Measurements from ENCODE around the gene CCNI2.

Gene CCNI2, protein sequence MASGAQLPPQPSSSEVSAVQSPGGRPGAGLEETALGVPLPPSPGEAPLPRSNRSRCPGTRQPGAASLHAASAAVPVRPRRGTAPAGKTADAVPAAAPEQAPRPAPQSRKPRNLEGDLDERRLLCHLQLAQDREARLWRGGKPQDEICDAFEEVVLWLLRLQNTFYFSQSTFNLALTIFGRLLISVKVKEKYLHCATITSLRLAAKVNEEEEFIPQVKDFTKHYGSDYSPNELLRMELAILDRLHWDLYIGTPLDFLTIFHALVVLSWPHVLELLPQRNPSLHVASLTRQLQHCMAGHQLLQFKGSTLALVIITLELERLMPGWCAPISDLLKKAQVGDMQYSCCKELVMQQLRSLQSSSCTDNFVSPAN

DNA sequence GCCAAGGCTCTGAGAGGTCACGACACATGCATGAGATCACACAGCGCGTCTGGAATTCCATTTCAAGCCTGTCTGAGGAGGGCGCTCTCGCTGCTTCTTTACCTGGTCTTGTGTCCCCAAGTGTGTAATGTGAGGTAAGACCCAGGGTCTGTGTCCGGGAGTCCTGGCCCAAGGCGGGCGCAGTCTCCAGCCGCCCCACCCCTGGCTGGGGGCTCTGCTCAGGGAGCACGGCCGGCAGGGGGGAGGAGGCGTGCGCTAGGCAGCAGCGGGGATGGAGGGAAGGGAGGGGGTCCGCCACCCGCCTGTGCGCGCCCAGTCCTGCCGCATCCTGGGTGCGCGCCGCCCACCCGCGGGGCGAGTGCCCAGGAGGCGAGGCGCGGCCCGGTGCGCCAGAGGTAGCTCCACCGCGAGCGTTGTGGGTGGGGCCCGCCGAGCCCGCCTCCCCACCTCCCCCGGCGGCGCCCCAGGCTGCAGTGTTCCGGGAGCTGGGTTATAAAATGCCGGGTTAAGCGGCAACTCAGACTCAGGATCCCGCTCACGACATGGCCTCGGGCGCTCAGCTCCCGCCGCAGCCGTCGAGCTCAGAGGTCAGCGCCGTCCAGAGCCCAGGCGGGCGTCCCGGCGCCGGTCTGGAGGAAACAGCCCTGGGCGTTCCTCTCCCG, at the start of gene CCNI2:
Gene CCNI2, plus strand, starts transcription at position 473 of the 662 bp plus-strand sequence. Its CDS starts 70 bp downstream, at position 543.
- DNase-seq = peak; percentile 63

DNA sequence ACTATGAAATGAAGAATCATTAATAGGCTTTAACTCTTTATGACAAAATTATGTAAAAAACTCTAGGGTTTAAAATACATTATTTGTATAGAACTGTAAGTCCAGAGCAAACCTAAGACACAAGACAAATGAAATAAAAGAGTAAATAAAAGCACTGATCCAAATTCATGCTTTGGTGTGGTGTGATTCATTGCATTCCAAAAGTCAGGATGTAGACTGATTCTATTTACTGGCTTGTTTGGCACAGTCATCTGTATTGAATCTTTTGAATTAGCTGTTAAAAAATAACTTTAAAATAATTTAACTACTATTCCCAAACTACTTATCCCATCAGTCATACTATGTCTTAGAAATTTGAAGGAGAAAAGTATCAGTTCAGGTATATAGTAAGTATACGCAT, 42.4 kb upstream of the CCNI2 start:
- no peak for DNase-seq

DNA sequence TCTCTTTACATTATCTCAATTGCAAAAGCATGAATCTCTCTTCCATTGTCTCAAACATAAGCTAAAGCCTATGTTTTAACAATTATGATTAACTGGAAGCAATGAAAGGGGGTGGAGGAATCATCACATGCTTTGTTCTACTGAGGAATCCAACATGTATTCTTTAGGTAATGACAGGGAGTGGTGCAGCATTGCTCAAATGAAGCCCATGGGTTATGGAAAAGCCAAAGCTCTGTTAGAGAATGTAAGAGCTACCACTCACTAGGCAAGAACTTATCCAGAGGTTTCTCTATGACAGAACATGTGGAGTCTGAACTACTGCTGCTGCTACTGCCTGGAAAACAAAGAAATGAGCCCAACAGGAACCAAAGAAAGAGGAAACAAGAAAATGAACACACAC, 38.6 kb upstream of the CCNI2 start:
- DNase-seq = no peak

DNA sequence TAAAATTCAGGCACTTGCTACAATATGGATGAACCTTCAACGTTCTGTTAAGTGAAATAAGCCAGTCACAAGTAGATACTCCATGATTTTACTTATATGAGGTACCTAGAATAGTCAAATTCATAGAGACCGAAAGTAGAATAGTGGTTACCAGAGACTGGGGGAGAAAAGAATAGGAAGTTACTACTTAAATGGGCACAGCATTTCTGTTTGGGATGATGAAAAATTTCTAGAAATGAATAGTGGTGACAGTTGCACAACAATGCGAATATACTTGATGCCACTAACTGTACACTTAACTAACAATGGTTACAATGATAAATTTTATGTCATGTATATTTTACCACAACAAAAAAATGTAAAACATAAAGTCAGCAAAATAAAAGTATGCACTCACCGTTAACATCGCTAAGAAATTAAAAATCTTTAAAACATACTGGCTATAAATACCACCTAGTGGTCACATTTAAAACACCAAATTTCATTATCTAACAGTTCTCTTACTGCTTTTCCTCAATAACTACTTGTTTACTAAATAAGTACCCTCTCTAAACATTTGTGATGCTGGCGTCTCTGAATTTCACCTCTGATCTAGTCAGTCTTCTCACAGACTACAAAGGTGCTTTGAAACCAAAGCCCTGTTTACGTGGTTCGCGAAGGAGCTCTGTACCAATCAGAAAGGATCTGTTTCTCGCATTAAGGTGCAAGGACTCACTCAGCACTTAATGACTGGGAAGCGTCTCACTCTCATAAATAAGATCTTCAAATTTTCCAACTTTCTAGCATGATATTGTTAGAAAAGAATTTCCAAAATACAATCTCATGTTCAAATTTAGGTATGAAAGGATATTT, 32.5 kb upstream of the CCNI2 start:
- DNase-seq = no peak

DNA sequence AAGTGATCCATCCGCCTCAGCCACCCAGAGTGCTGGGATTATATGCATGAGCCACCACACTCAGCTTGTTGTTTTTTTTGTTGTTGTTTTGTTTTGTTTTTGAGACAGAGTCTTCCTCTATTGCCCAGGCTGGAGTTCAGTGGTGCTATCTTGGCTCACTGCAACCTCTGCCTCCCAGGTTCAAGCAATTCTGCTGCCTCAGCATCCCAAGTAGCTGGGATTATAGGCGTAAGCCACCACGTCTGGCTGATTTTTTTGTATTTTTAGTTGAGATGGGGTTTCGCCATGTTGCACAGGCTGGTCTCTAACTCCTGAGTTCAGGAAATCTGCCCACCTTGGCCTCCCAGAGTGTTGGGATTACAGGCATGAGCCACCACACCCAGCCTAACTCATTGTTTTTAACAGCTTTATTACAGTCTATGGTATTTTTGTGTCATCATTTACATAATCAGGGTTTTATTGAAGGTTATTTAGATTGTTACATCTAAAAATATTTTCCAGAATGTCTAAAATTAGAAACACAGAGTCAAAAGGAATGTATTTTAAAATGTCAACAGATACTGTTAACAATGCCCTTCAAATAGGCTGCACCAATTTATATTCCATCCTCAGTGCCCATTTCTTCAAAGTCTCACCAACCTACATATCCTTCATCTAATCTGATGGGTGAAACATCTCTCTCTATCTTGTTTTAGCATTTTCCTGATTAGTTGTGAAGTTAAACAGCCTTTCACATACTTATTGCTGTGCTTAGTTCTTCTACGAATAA, 28.5 kb upstream of the CCNI2 start:
- DNase-seq = no peak

DNA sequence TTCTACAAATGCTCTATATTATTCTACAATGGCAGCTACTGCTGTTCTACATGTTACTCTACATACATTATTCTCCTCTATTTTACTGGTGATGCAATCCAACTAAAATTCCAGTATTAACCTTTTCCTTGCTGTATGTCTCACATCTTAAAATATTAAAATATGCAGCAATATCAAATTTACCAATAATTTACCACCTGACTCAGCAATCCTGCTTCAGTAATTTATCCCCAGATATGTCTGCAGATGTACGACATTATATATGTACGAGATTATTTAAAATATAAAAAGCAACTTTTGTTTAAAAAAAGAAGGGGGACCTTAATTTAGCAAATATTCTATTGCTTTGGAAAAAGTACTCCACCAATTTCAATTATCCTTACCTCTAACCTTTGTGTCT, 21.5 kb upstream of the CCNI2 start:
- no peak for DNase-seq

DNA sequence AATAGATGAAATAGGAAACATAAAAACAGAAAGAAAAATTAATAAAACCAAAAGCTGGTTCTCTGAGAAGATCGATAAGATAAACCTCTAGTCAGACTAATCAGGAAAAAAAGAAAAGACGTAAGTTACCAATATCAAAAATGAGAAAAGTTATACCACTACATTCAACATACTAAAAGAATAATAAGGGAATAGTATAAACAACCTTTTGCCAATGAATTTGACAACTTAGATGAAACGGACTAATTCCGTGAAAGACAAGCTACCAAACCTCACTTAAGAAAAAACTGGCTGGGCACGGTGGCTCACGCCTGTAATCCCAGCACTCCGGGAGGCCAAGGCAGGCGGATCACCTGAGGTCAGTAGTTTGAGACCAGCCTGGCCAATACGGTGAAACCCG, 17.3 kb upstream of the CCNI2 start:
- no peak for DNase-seq

DNA sequence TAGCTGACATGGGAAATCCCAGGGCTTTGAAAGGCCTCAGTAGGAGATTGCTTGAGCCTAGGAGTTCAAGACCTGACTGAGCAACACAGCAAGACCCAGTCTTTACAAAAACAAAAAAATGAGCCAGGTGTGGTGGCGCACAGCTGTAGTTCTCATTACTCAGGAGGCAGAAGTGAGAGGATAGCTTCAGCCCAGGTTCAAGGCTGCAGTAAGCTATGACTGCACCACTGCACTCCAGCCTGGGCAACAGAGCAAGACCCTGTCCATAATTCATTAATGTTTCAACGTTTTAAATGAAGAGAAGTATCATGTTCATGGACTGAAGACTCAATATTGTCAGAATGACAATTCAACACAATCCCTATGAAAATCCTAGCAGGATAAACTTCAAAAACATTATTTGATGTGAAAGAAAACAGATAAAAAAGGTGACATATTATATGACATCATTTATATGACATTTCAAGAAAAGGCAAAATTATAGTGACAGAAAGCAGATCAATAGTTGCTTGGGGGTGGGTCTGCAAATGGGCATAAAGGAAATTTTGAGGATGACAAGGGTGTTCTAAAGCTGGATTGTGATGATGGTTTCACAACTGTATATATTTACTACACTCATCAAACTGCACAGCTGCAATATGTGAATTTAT, 13.6 kb upstream of the CCNI2 start:
- DNase-seq = no peak

DNA sequence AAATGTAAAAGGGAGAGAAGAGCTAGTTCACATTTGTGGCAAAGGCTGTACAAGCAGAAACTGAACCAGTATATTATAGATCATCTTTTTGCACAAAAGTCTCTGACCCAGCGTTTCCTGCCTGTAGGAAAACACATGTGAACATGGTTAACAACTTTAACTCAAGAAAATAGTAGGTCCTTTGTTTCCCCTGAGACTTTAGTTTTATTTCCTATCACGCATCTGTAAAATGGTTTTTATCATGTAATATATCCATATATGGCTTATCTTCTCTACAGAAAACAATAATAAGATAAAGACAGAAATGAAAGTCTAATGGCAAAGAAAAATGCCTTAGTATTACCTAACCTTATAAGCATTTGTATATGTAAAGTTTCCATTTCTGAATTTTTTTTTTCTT, 12.5 kb upstream of the CCNI2 start:
- DNase-seq = no peak

DNA sequence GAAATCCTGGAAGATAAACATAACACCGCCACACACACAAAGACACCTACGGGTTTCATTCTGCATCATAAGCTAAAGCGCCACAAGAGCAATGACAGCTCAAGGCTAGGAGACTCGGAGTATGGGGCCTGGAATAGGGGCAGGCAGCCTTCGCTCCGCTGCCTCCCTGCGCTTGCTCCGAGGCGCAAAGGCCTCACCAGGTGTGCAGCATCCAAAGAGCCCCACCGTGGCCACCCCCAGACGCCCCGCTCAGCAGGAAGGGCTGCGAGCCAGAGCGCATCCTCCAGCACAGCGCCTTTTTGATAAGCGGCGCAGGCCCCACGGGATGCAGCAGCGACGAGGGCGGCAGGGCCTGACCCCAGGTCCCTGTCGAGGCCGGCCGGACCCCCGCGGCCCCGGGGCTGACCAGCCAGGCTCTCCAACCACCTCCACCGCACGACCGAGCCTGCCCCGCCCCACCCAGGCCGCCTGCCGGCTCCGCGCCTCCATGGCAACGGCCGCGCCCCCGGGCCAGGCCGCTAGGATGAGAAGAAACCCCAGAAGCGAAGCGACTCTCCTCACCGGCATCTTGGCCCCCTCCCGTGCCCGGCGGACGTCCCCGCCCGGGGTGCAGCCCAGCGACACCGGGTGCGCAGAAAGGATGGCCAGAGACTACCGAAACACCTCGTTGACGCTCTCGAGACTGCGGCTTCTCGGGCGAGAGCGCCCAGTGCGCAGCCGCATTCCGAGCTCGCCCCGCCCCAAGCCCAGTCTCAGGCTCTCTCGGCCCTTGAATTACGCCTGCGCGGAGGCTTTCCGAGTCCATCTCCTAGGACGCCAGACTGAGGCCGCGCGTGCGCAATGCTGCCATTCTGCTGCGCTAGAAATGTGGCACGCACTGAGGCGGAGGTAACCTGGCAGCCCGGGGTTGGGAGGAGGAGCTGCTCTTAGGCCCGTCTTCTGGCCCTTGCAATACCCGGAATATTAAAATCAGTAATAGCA, 10.1 kb upstream of the CCNI2 start, which contains the start of gene KIF3A:
Gene KIF3A, minus strand, starts transcription at position 694 of the 981 bp plus-strand sequence. Its CDS starts 127 bp downstream, at position 567.
- DNase-seq = peak; percentile 97

DNA sequence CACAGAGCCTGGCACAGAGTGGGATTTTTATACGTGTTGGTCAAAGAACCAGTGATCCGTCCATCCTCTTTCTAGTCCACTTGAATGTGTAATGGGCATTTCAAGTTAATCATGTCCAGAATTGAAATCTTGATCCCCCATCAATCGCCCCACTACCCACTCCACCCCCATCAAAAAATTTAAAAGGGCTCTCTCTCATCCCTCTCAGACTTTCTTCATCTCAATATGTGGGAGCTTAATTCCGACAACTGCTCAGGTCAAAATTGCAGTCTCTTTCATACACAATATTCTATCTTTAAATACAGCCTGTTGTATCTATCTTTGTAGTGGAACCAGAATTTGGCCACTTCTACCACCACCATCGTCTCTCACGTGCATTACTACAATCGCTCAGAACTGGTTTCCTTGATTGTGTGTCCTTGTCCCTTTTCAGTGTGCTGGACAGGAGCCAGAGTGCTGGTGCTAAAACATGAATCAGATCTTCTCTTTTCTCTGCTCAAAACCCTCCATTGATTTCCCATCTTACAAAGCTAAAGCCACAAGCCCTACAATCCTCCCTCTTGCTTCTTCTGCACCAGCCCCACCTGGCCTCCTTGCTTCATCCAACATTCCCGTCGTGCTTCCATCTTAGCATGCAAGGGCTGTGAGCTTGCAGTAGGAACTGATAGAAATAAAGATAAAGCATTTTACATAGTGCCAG, 9.1 kb upstream of the CCNI2 start:
- DNase-seq = no peak

DNA sequence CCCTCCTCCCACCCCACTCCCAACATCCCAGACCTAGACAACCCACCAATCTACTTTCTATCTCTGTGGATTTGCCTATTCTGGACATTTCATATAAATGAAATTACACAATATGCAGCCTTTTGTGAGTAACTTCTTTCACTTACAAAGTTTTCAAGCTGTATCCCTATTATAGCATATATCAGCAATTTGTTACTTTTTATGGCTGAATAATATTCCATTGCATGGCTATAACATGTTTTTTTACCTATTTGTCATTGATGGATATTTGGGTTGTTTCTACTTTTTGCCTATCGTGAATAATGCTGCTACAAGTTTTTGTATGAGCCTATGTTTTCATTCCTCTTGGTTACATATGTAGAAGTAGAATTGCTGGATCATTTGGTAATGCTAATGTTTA, 8.0 kb upstream of the CCNI2 start:
- DNase-seq = no peak

DNA sequence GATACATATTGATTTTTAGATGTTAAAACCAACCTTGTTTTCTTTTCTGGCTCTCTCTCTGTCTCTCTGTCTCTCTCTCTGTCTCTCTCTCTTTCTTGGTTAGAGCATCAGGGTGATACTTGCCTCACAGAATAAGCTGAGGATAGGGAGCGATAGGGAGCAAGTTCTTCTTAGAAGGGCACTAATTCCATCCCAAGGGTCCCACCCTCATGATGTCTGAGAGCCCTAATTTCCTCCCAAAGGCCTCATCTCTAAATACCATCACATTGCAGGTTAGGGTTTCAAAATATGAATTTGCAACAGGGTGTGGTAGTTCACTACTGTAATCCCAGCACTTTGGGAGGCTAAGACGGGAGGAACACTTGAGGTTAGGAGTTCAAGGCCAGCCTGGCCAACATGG, 5.1 kb upstream of the CCNI2 start:
- DNase-seq = no peak

DNA sequence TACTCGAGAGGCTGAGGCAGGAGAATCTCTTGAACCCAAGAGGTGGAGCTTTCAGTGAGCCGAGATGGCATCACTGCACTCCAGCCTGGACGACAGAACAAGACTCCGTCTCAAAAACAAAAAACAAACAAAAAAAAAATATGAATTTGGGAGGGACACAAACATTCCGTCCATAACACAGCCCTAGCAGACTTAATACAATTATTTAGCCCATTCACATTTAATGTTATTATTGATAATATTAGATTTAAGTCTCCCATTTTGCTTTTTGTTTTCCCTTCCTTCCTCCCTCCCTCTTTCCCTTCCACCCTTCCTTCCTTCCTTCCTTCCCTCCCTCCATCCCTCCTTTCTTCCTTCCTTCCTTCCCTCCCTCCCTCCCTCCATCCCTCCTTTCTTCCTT, 4.6 kb upstream of the CCNI2 start:
- DNase-seq = no peak

DNA sequence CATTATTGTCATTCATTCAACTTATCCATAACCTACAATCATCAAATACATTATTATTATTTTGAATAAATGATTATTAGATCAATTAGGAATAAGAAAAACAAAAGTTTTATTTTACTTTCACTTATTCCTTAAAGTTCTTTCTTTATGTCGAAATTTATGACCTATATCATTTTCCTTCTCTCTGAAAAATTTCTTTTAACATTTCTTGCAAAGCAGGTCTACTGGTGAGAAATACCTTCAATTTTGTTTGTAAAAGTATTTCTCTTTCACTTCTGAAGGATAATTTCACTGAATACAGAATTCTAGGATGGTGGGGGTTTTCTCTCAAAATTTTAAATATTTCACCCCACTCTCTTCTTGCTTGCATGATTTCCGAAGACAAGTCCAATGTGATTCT, 2.6 kb upstream of the CCNI2 start:
- DNase-seq = no peak

DNA sequence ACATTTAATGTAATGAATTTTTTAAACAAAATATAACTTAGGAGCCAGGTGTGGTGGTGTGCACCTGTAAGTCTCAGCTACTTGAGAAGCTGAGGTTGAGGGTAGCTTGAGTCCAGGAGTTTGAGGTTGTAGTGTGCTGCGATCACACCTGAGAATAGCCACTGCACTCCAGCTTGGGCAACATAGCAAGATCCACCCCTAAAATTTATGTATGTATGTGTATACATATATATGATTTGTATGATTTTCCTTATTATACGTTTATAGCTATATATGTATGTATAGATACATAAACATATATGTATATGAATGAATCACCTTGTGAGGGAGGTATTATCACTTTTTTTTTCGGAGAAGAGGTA, 653 bp upstream of the CCNI2 start:
- DNase-seq = no peak

DNA sequence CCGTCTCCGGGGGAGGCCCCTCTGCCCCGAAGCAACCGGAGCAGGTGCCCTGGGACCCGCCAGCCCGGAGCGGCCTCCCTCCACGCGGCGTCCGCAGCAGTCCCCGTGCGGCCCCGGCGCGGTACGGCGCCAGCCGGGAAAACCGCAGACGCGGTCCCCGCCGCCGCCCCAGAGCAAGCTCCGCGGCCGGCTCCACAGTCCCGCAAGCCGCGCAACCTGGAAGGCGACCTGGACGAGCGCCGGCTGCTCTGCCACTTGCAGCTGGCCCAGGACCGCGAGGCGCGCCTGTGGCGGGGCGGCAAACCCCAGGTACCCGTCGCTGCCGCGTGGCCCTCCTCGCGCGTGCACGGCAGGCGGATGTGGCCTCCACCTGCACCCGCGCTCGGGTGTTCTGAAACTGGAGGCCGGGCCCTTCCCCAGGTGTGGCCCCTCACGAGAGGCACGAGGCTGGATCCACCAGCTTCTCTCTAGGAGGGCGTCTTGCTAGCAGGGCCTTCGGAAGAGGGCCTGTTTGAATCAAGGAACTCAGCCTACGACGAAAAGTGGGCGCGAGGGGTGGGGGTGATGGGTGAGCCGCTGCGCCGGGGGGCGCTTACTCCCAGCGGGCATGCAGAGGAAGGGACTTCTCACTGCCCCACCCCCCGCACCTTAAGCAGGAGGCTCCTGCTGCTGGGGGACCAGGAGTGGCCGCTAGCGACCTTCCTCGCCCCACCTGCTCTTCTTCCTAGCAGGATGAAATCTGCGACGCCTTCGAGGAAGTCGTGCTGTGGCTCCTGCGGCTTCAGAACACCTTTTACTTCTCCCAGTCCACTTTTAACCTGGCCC, 602 bp downstream of the CCNI2 start:
- DNase-seq = peak; percentile 38

DNA sequence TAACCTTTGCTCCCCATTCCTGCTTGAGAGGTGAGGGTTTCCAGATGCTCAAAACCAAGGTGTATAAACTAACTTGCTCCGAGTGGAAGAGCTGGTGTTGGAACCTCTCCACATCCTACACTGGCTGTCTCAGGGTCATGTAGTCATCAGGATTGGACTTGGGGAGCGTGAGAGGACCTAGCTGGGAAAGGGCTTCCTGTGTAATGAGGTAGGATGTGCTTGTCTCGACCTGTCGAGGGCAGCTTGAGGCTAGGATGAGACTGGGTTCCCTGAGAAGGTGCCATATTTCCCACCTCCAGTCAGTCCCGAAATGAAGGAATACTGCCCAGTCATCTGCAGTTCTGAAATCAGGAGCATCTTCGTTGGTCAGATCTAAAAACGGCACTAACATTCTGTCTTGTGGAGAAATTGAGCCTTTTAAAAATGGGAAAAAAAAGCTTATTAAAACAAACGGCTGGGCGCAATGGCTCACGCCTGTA, 1.3 kb downstream of the CCNI2 start:
- DNase-seq = no peak

DNA sequence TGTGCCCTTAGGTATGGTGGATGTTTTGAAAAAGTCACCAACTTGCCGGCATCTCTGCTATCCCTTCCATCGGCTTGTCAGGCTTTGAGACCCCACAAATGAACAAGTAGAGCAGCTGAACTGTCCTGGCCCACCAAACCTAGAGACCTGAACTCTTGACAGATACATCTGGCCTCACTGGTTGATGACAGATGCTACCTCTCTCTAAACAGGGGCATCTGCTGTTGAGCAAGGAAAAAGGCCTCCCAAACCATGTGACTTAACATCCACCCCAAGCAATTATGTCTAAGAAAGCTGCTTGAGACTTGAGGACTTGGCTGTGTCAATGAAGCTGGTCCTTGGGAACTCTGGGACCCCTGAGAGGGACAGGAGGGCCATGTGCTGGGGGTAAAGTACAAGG, 2.3 kb downstream of the CCNI2 start:
- DNase-seq = no peak
